ENCODE measurements around the gene RNF166.

The RNF166 gene

DNA sequence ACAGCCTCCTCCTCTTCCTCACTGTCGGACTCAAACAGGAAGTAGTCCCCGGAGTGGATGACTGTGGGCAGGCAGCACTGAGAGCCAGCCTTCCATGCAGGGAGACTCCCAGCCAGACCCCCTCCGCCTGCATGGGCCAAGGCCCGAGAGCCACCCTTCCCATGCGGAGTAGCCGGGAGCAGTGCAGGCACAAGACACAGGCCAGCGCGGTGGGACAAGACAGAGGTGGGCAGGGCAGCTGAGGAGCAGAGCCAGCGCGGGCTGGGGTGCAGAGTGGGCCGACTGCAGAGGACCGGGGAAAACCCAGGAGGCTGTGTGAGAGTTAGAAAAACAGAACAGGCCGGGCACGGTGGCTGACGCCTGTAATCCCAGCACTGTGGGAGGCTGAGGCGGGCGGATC is 17.7 kb upstream of the RNF166 start:
- no peak for DNase-seq (ENCODE audit: low read depth, low spot score)

DNA sequence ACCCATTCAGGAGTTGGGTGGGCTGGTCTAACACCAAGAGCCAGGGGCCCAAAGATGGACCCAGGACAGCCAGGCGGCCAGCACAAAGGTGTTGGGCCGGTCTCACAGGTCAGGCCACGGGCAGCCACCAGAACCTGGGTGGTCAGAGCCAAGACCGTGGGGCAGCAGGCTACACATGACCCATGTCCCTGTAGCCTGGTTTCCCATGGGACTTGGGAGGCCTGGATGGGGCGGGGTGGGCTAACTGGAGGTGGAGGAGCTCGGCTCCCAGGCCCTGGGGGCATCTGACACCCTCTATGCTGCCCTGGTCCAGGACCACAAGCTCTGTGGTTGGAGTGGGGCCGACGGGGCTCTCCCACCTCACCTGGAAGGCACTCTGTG is 17.3 kb upstream of the RNF166 start:
- no peak for DNase-seq (ENCODE audit: low read depth, low spot score)

DNA sequence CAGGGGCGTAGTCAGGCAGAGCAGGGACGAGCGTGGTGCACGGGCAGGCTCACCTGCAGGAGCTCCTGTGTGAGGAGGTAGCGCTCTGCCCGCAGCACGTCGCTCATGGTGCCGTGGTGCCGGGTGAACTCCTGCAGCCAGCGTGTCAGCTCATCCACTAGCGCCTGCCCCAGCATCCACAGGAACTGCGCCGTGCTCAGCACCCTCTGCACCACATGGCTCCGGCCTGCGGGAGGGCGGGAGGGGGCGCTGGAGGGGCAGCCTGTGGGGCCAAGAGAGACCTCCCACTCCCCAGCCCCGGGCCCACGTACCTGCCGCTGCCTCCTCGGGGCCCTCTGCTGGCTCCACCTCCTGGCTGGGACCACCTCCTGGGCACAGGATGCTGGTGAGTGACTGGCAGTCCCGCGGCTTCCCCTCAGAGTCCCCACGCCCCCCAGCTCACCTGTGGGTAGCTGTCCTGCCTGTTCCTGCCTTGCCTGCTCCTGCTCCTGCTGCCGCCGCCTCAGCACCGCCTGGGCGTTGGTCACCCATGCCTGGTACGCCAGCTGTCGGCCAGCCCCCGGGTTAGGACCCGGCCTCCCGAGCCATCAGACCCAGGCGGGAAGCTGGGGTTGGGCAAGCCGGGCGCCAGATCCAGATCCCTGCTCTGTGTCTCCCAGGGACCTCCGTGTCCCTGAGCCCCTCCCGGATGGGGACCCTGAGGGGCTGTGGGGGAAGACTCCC is 16.7 kb upstream of the RNF166 start:
- no peak for DNase-seq (ENCODE audit: low read depth, low spot score)

DNA sequence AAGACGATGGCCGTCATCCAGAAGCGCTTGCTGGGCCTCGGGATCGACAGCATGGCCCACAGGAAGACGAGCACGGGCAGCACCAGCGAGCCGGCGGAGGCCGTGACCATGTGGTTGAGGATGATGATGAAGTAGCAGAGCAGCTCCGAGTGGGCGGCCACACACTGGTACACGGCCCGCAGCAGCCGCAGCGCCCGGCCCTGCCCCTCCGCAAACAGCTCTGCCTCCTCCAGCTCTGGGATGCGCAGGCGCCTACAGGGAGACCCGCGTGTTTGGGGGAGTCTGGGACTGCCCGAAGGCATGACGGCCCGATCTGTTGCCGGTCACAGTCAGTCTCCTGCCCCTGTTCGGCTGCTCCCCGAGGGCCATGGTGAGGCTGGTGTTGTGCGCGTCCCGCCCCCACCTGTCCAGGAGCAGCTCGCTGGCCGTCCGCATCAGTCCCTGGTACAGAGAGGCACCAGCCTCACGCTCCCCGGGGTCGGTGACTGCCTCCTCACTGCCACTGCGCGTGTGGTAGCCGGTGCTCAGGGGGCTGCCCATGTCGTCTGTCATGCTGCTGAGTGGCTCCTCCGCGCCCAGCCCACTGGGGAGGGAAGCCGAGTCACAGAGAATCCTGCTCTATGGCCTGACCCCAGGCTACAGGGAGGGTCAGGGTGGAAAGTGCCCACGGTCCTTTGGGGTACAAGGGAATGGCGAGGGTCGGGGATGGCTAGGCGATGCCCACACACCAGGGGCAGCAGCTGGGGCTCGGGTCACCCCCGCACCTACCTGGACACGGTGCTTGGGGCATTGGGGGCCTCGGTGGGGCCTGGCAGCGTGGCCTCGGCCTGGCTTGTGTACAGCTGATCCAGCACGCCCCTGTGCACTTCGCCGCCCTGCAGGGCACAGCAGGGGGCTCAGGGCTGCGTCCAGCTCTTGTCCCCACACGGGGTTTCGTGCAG is 15.9 kb upstream of the RNF166 start:
- no peak for DNase-seq (ENCODE audit: low read depth, low spot score)

DNA sequence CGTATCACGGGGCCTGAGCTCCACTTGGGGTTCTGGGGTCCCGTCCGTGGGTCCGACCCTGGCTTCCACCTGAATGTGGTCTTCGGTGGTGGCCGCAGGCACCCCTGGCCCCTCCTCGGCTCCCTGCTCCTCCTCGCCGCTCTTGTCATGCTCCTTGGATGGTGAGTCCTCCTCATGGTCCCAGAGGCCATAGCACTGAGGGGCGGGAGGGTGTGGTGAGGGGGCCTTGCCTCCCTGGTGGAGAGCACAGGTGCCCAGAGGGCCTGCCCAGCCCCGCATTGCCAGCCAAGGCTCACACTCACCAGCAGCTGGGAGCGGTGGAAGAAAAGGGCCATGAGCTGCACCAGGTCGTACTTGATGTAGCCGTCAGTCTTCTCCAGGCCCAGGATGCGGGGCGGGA is 15.0 kb upstream of the RNF166 start:
- DNase-seq (ENCODE audit: low read depth, low spot score): no peak

DNA sequence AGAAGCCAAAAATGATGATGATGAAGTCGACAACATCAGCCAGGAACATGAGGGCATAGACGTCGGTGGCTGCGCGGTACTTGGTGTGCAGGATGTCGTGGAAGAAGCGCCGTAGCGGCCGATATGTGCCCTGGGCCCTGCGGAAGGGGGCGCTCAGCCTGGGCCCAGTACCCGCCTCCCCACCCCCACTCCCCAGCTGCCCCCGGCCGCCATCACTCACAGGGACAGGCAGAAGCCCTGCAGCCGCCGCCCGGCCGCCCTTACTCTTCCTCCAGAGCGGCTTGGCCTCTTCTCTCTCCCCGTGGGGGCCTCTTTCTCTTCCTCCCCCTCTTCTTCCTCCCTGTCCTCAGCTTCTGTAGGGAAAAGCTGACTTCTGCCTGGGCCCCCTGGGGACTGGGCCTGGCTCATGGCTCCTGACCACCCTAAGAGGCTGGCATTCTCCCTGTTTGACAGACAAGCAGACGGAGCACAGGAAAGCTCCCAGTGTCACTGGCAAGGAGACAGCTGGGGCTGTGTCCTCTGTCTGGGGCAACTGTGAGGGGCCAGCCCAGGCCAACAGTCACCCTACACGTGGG is 14.3 kb upstream of the RNF166 start:
- DNase-seq (ENCODE audit: low read depth, low spot score): no peak

DNA sequence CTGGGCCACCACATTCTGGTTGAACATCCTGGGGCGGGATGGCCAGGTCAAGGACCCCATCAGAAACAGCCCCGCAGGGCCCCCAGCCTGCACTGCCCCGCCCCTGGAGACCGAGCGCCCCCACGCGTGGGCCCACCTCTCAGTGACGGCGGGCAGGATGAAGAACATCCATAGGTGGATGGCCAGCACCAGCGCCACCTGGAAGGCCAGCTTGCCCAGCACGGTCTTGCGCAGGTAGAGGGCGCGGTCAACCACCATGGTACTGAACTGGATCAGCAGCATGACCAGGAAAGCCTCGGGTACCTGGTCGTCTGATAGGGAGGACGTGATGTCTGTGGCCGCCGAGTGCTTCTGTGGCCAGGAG is 13.7 kb upstream of the RNF166 start:
- no peak for DNase-seq (ENCODE audit: low read depth, low spot score)

DNA sequence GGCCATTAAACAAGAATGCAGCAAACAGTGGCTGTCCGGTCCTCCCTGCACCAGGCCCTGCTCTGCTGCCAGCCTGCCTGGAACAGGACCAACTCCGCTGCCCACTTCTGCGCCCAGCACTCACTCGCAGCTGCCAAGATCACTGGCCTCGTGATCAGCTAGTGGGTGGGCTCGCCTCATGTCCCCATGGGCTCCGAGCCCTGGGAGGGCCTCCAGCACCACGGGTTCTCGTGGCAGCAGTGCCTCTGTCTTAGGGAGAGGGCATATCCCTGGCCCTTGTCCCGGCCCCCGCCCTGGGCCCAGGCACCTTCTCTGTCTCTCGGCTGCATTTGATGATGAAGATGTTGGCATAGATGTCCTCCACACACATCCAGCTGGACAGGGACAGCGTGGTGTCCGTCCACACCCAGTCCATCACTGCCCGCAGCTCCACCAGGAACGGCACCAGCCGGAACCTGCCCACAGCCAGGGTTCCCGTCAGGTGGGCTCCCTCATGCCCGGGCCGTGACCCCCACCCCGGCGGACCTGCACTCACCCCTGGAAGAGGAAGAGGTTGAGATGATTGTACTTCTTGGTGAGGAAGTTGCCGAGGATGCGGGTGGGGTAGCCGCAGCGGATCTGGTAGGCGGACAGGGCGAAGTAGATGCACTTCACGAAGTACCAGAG is 13.2 kb upstream of the RNF166 start:
- peak; percentile 37 for DNase-seq (ENCODE audit: low read depth, low spot score)

DNA sequence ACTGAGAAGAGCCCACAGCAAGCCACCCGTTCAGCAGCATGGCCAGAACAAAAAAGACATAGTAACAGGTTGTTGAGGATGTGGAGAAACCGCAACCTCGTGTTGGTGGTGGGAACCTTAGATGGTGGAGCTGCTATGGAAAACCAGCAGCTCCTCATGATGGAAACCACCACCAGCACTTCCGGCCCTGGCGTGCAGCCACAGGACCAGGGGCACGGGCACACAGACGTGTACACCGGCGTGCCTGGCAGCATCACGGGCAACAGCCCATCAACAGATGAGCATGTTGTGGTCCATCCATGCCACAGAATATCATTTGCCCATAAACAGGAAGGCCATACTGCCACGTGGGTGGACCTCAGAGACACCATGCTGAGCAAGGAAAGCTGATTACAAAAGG is 12.0 kb upstream of the RNF166 start:
- no peak for DNase-seq (ENCODE audit: low read depth, low spot score)

DNA sequence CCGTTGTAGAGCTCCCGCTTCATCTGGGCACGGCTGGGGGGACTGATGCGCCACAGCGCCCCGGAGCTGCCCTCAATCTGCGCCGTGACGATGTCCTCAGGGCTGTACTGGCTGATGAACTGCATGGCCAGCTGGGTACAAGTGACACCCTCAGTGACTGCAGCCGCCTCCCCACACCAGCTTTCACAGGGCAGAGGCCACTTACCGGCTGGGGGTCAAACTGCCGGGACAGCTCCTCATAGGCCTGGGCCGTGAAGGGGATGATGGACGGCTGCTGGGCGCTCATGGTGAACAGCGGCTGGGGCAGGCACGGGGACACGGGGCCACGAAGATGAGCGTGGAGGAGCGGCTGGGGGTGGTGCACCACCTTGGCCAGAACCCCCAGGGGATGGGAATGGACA is 10.4 kb upstream of the RNF166 start:
- no peak for DNase-seq (ENCODE audit: low read depth, low spot score)

DNA sequence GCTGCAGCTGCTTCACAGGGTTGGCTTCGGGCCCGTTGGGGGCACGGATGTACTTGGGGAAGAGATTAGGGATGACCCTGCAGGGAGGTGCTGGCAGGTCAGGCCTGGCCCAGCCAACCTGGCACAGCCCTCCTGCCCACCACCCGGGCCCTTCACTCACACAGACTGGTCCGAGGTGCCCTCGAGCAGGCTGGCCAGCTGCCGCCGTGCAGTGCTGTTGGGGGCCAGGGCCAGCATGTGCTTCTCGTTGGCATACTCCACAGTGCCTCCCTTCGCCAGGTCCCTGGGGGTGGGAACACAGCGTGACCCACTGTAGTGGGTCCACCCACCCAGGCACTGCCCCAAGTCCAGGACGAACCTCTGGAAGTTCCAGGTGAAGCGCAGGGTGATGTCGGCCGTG is 10.0 kb upstream of the RNF166 start:
- no peak for DNase-seq (ENCODE audit: low read depth, low spot score)

DNA sequence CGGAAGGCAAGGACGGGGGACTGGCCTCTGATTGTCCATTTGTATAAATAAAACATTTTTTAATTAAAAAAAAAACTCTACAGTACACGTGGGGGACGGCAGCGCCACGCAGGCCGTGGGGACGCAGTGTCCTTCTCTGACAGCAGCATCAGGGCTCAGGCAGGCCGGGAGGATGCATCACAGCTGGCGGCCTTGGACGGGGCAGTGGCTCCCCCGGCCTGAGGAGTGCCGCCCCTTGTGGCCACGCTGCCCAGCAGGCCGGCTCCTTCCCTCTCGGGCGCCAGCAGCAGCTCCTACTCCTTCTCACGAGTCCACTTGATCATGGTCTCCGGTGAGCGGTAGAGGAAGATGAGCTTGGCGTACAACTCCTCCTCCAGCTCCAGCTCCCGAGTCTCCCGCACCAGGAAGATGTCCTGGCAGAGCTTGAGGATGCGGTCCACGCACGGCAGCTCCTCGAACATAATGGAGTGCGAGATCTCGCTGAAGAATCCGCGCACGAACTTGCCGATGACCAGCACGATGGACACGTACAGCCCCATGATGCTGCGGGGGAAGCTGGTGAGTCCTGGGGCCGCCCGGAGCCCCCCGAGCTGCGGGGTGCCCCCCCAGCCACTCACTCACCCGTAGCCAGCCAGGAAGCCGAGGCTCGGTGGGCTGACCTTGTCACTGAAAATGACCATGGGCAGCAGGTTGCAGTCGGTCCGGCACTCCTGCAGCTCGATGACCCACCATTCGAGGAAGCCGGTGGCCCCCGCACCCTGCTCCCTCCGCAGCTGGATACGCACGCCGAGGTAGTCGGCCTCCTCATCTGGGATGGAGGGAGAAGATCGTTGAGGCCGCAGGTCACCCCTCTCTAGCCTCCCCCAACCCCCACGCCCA is 9.3 kb upstream of the RNF166 start:
- no peak for DNase-seq (ENCODE audit: low read depth, low spot score)

DNA sequence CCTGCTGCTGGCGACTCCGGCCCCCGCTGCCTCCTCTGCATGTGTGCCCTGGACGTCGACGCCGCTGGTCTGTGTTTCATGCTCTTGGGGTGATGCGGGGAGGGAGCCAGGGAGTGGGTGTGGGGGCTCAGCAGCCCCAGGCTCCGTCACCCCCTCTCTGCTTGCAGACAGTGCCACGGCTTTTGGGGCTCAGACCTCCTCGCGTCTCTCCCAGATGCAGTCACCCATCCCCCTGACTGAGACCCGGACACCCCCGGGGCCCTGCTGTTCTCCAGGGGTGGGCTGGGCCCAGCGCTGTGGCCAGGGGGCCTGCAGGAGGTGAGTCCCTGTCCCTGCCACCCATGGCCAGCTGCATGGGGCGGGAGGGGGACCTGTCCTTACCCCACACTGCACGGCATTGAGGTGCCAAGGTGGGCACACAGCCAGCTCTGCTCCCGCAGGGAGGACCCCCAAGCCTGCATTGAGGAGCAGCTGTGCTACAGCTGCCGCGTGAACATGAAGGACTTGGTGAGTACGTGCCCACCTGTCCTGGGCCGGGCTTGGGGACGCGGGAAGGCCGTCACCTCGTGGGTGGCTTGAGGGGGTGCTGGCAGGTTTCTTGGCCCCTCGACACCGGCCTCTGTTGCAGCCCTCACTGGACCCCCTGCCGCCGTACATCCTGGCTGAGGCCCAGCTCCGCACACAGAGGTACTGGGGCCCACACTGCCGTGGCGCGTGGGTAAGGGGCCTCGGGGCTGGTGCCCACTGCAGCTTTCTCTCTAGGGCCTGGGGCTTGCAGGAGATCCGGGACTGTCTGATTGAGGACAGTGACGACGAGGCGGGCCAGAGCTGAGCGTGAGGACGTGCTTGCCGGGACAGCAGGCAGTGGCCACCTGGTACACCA is 8.5 kb upstream of the RNF166 start:
- DNase-seq (ENCODE audit: low read depth, low spot score): no peak

DNA sequence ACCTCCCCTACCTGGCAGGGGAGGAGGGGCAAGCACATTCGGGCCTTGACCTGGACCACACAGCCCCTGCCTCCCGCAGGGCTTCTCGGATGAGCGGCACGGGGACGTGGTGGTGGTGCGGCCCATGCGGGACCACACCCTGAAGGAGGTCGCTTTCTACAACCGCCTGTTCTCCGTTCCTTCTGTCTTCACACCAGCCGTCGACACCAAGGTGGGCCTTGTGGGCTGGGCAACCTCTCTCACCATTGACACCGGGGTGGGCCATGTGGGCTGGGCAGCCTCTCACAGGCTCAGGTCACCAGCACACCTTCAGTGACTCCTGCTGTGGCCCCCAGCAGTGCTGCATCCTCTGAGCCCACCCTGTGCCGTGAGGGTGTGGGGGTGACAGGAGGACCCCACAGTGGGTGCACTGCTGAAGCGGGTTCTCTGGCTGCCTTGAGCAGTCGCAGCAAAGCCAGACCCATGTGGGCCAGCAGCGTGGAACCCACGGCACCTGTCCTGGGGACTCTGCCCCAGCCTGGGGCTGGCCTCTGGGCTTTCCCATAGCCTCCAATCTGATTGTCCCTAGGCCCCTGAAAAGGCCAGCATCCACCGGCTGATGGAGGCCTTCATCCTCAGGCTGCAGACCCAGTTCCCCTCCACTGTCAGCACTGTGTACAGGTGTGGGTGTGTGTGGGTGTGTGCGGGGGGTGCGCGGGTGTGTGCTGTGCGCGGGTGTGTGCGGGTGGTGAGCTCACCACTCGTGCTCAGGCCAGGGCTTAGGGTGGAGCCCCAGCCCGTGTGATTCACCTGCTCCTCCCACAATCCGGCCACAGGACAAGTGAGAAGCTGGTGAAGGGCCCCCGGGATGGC is 7.6 kb upstream of the RNF166 start:
- peak; percentile 28 for DNase-seq (ENCODE audit: low read depth, low spot score)

DNA sequence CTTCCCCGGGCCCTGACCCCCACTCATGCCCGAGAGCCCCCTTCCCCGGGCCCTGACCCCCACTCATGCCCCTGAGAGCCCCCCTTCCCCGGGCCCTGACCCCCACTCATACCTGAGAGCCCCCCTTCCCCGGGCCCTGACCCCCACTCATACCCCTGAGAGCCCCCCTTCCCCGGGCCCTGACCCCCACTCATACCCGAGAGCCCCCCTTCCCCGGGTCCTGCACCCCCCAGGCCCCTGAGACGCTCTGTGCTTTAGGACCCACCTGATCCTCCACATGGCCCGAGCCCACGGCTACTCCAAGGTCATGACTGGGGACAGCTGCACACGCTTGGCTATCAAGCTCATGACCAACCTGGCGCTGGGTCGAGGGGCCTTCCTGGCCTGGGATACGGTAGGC is 6.8 kb upstream of the RNF166 start:
- DNase-seq (ENCODE audit: low read depth, low spot score): no peak

DNA sequence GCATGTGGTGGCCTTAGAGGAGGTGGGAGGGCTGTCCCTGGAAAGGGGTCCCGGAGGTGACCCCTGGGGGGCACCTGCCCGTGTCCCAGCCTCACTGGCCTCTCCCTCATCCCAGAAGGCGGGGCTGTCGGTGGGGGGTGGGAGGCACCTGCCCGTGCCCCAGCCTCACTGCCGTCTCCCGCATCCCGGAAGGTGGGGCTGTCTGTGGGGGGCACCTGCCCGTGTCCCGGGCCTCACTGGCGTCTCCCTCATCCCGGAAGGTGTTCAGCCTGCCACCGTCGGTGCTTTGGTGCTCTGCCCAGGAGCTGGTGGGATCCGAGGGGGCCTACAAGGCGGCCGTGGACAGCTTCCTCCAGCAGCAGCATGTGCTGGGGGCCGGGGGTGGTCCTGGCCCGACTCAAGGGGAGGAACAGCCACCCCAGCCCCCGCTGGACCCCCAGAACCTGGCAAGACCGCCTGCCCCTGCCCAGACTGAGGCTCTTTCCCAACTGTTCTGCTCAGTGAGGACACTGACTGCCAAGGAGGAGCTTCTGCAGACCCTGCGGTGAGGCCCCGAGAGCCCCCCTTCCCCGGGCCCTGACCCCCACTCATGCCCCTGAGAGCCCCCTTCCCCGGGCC is 6.3 kb upstream of the RNF166 start:
- no peak for DNase-seq (ENCODE audit: low read depth, low spot score)

DNA sequence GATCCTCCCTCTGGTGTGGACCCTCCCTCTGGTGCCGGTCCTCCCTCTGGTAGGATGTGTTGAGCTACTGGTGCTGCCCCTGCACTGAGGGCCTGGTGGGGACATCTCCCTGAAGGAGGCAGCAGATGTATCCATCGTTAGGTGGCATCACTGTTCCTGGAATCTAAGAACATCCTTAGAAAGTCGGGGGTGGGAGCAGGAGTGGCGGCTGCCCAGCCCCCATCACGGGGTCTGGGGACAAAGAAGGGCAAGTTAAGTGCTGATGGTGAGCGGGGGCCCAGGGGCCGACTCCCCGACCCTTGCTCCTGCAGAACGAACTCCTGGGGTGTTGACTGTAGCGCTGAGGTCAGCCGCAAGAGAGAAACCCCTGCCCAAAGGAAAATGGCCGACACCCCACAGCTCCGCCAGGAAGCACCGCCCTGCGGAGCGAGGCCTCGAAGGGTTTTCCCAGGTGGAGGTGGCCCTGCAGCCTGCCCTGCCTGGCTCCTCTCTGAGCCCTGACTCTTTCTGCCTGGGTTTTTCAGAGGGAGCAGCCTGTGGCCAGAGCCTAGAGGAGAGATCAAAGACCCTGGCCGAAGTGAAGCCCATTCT is 5.6 kb upstream of the RNF166 start:
- no peak for DNase-seq (ENCODE audit: low read depth, low spot score)

DNA sequence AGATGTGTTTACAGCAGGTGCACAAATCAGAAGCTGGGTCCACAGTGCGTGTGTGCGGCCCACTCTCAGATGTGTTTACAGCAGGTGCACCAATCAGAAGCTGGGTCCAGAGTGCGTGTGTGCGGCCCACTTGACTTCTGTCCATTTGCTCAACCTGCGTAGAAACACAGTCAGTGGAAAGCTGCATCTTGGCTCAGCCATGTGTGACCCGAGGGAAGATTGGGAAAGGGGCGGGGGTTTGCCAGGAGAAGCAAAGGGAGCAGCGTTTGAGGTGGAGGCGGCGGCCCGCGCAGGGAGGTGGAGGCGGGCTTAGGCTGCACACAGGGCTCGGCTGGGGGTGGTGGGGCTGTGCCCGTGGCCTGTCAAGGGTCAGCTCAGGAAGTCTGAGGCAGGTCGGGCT is 4.3 kb upstream of the RNF166 start:
- no peak for DNase-seq (ENCODE audit: low read depth, low spot score)

Measured in astrocyte of the hippocampus (primary cell).